HepG2 (cell line): Measurements from ENCODE around the gene TRMT1. TPM values are rescaled to one million over a fixed set of nuclear protein-coding genes. Genes with fewer than 3 reads are reported as not detected.

Experiments
- AGO1 ChIP-seq: fragments of 200-400 bp; formaldehyde crosslinking; IDR thresholded peaks from 2 replicates; pipeline ENCODE4 v1.6.1; 2017; ENCODE audit warnings: mild to moderate bottlenecking, low read depth, low read length, moderate library complexity; ENCODE audit not compliant: poor library complexity, severe bottlenecking
- DMAP1 ChIP-seq: IDR thresholded peaks from 2 replicates; pipeline ENCODE4 v1.6.1; 2016
- EZH2 ChIP-seq: conservative IDR thresholded peaks from 2 replicates; pipeline ENCODE4 v1.6.1; 2012; ENCODE audit warnings: mild to moderate bottlenecking, low read depth, low read length, moderate library complexity
- HOXA3 ChIP-seq: sonication (generic); formaldehyde crosslinking; IDR thresholded peaks from 2 replicates; pipeline ENCODE4 v1.5.0; 2020; ENCODE audit warnings: missing genetic modification reagents
- PHF8 ChIP-seq: sonication (generic); formaldehyde crosslinking; IDR thresholded peaks from 2 replicates; pipeline ENCODE4 v1.5.0; 2020; ENCODE audit warnings: missing genetic modification reagents
- POLR2A ChIP-seq, 2 experiments: IDR thresholded peaks; 2 replicates each; pipeline ENCODE4 v1.6.1; 2011; ENCODE audit warnings: low read depth in 2 of 2, low read length in 2 of 2, mild to moderate bottlenecking in 1 of 2, moderate library complexity in 1 of 2; ENCODE audit not compliant: insufficient read depth in 1 of 2
- SRSF9 ChIP-seq: fragments of 200-400 bp; formaldehyde crosslinking; IDR thresholded peaks from 2 replicates; pipeline ENCODE4 v1.6.1; 2018; ENCODE audit warnings: borderline replicate concordance, mild to moderate bottlenecking, low read depth, low read length; ENCODE audit not compliant: insufficient read depth, poor library complexity, severe bottlenecking
- ZIK1 ChIP-seq: sonication (generic); formaldehyde crosslinking; IDR thresholded peaks from 2 replicates; pipeline ENCODE4 v1.5.0; 2020; ENCODE audit warnings: mild to moderate bottlenecking, low read depth, missing genetic modification reagents, borderline replicate concordance
- ZNF124 ChIP-seq: sonication (generic); formaldehyde crosslinking; IDR thresholded peaks from 2 replicates; pipeline ENCODE4 v1.4.0; 2020; ENCODE audit warnings: missing genetic modification reagents
- ZNF331 ChIP-seq: sonication (generic); formaldehyde crosslinking; IDR thresholded peaks from 2 replicates; pipeline ENCODE4 v1.4.0; 2020; ENCODE audit warnings: missing genetic modification reagents
- ZNF333 ChIP-seq: sonication (generic); formaldehyde crosslinking; IDR thresholded peaks from 2 replicates; pipeline ENCODE4 v1.4.0; 2020; ENCODE audit warnings: mild to moderate bottlenecking, missing genetic modification reagents, borderline replicate concordance
- ZNF430 ChIP-seq: sonication (generic); formaldehyde crosslinking; IDR thresholded peaks from 2 replicates; pipeline ENCODE4 v1.9.0; 2021; ENCODE audit warnings: mild to moderate bottlenecking, missing genetic modification reagents
- ZNF598 ChIP-seq: sonication (generic); formaldehyde crosslinking; IDR thresholded peaks from 2 replicates; pipeline ENCODE4 v1.5.1; 2020; ENCODE audit warnings: mild to moderate bottlenecking, missing genetic modification reagents, borderline replicate concordance
- ZNF761 ChIP-seq: sonication (generic); formaldehyde crosslinking; conservative IDR thresholded peaks from 2 replicates; pipeline ENCODE4 v1.4.0; 2020; ENCODE audit warnings: mild to moderate bottlenecking, missing genetic modification reagents
- ZNF766 ChIP-seq: sonication (generic); formaldehyde crosslinking; IDR thresholded peaks from 2 replicates; pipeline ENCODE4 v1.5.0; 2020; ENCODE audit warnings: missing genetic modification reagents, borderline replicate concordance
- polyA plus RNA-seq, 8 experiments: library from polyadenylated mRNA; depleted of rRNA in 3 of 8; stranded (reverse) in 7 of 8; unstranded in 1 of 8; fragments of >200 nt; fragmentation: Illumina TruSeq in 4 of 8; extraction: Trizol in 4 of 8; gene quantifications; 2 replicates each; pipeline versions ENCODE4 v1.2.1 to v1.2.3, GENCODE V29; 2011 to 2016; ENCODE audit warnings: low read depth in 4 of 8, missing spikeins in 1 of 8, mixed read lengths in 1 of 8; ENCODE audit not compliant: insufficient read depth in 1 of 8
- total RNA-seq, 5 experiments: library from RNA; depleted of rRNA; stranded (reverse); fragments of >200 nt; fragmentation: Illumina TruSeq; extraction: Trizol; gene quantifications; 2 replicates each; pipeline ENCODE4 v1.2.3, GENCODE V29; 2016; ENCODE audit warnings: low read depth in 1 of 5
- TF ChIP-seq, protein P1 (sequence below): sonication (generic); formaldehyde crosslinking; IDR thresholded peaks from 2 replicates; pipeline ENCODE4 v1.5.1; 2020; ENCODE audit warnings: missing genetic modification reagents, mild to moderate bottlenecking, borderline replicate concordance
- TF ChIP-seq, protein P2 (sequence below): sonication (generic); formaldehyde crosslinking; IDR thresholded peaks from 2 replicates; pipeline ENCODE4 v1.5.0; 2020; ENCODE audit warnings: missing genetic modification reagents
- TF ChIP-seq, protein P3 (sequence below): sonication (generic); formaldehyde crosslinking; IDR thresholded peaks from 2 replicates; pipeline ENCODE4 v1.5.0; 2020; ENCODE audit warnings: mild to moderate bottlenecking, missing genetic modification reagents
- TF ChIP-seq, protein P4 (sequence below): sonication (generic); formaldehyde crosslinking; IDR thresholded peaks from 2 replicates; pipeline ENCODE4 v1.5.0; 2020; ENCODE audit warnings: missing genetic modification reagents
- TF ChIP-seq, protein P5 (sequence below): sonication (generic); formaldehyde crosslinking; IDR thresholded peaks from 2 replicates; pipeline ENCODE4 v1.4.0; 2020; ENCODE audit warnings: missing genetic modification reagents
- TF ChIP-seq, protein P6 (sequence below): IDR thresholded peaks from 2 replicates; pipeline ENCODE4 v1.6.1; 2016; ENCODE audit warnings: missing genetic modification reagents, missing compliant biosample characterization

The TRMT1 gene
- total and polyA plus RNA-seq, 2 of the 13 experiments (the other 11 are each of a cell fraction or from before 2014, with no cell fraction given) = 35.5 to 44.1 TPM

DNA sequence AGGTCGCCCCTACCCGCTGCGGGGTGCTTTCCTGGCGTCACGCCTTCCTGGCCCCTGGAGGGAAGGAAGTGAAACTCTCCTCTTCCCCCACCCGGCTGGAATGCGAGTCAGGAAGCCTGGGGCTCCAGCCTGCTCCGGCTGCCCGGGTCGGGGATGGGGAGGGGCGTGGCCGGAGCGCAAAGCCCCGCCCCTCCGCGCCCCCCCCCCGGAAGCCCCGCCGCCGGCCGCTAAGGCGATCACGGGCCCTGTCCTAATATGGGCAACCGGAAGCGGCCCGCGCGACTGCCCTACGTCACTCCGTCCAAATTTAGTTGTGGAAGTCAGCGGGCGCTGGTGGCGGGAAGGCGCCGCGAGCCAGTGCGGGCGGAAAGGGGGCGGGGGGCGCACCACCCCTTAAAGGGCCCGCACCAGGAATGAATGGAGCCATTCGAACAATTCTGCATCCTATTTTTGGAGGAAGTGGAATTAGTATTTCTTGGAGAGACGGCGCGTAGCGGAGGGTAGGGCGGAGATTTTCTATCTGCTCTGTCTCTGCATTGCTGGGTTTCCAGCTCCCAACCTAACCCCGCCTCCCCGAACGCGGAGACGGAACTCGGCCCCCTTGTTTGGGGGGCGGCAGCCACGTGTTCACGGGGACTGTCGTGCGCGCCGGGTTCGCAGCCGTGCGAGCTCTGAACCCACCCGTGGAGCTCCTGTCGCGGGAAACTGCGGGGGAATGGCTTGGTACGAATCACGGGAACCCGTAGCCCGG is 35.2 kb upstream of the TRMT1 start (continued):
- peak; percentile 58; the same call in 1 of the 2 replicates for TF ChIP-seq ZIK1 (CRISPR knock-in tag)
- TF ChIP-seq PHF8 (CRISPR knock-in tag) = peak; percentile 58; the same call in 1 of the 2 replicates
- TF ChIP-seq, protein P1, sequence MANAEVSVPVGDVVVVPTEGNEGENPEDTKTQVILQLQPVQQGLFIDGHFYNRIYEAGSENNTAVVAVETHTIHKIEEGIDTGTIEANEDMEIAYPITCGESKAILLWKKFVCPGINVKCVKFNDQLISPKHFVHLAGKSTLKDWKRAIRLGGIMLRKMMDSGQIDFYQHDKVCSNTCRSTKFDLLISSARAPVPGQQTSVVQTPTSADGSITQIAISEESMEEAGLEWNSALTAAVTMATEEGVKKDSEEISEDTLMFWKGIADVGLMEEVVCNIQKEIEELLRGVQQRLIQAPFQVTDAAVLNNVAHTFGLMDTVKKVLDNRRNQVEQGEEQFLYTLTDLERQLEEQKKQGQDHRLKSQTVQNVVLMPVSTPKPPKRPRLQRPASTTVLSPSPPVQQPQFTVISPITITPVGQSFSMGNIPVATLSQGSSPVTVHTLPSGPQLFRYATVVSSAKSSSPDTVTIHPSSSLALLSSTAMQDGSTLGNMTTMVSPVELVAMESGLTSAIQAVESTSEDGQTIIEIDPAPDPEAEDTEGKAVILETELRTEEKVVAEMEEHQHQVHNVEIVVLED (CRISPR knock-in tag) = peak; percentile 85
- peak; percentile 97 for TF ChIP-seq POLR2A (IDR thresholded peaks at IDR 0.05; ENCODE audit: insufficient read depth in 1 of 2, low read depth in 2 of 2, low read length in 2 of 2)
- TF ChIP-seq, protein P2, sequence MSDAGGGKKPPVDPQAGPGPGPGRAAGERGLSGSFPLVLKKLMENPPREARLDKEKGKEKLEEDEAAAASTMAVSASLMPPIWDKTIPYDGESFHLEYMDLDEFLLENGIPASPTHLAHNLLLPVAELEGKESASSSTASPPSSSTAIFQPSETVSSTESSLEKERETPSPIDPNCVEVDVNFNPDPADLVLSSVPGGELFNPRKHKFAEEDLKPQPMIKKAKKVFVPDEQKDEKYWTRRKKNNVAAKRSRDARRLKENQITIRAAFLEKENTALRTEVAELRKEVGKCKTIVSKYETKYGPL (CRISPR knock-in tag) = 0 out of 2 replicates have a peak, but pooled peaks have one; percentile 27
- TF ChIP-seq ZNF333 (CRISPR knock-in tag) = 0 out of 2 replicates have a peak, but pooled peaks have one; percentile 29
- TF ChIP-seq, protein P3, sequence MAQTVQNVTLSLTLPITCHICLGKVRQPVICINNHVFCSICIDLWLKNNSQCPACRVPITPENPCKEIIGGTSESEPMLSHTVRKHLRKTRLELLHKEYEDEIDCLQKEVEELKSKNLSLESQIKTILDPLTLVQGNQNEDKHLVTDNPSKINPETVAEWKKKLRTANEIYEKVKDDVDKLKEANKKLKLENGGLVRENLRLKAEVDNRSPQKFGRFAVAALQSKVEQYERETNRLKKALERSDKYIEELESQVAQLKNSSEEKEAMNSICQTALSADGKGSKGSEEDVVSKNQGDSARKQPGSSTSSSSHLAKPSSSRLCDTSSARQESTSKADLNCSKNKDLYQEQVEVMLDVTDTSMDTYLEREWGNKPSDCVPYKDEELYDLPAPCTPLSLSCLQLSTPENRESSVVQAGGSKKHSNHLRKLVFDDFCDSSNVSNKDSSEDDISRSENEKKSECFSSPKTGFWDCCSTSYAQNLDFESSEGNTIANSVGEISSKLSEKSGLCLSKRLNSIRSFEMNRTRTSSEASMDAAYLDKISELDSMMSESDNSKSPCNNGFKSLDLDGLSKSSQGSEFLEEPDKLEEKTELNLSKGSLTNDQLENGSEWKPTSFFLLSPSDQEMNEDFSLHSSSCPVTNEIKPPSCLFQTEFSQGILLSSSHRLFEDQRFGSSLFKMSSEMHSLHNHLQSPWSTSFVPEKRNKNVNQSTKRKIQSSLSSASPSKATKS = no peak; the same call in 1 of the 2 replicates
- TF ChIP-seq ZNF331 (CRISPR knock-in tag) = peak; percentile 31; the same call in 1 of the 2 replicates
- no peak for TF ChIP-seq EZH2
- peak; percentile 75 for TF ChIP-seq HOXA3 (CRISPR knock-in tag)
- TF ChIP-seq, protein P4, sequence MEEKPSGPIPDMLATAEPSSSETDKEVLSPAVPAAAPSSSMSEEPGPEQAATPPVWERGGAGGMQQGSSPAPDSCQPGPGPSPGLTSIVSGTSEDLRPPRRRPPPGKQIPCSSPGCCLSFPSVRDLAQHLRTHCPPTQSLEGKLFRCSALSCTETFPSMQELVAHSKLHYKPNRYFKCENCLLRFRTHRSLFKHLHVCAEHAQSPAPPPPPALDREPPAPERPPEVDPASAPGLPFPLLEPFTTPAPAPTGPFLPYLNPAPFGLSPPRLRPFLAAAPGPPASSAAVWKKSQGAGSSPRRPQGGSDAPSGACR = no peak; the same call in 1 of the 2 replicates
- peak; percentile 86; the same call in 1 of the 2 replicates for TF ChIP-seq ZNF766
- TF ChIP-seq ZNF430 (CRISPR knock-in tag) = peak; percentile 43; the same call in 1 of the 2 replicates
- TF ChIP-seq ZNF124 (CRISPR knock-in tag) = no peak
- peak; percentile 45; the same call in 1 of the 2 replicates for TF ChIP-seq ZNF761
- TF ChIP-seq, protein P5, sequence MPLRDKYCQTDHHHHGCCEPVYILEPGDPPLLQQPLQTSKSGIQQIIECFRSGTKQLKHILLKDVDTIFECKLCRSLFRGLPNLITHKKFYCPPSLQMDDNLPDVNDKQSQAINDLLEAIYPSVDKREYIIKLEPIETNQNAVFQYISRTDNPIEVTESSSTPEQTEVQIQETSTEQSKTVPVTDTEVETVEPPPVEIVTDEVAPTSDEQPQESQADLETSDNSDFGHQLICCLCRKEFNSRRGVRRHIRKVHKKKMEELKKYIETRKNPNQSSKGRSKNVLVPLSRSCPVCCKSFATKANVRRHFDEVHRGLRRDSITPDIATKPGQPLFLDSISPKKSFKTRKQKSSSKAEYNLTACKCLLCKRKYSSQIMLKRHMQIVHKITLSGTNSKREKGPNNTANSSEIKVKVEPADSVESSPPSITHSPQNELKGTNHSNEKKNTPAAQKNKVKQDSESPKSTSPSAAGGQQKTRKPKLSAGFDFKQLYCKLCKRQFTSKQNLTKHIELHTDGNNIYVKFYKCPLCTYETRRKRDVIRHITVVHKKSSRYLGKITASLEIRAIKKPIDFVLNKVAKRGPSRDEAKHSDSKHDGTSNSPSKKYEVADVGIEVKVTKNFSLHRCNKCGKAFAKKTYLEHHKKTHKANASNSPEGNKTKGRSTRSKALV (CRISPR knock-in tag) = peak; percentile 56
- TF ChIP-seq ZNF598 (CRISPR knock-in tag) = no peak
- TF ChIP-seq SRSF9 = no peak
- peak; percentile 57 for TF ChIP-seq AGO1
- peak; percentile 81 for TF ChIP-seq DMAP1 (CRISPR knock-in tag)
- TF ChIP-seq, protein P6, sequence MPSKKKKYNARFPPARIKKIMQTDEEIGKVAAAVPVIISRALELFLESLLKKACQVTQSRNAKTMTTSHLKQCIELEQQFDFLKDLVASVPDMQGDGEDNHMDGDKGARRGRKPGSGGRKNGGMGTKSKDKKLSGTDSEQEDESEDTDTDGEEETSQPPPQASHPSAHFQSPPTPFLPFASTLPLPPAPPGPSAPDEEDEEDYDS = peak; percentile 76
